ENCODE measurements around the gene NFIB. TPM values are rescaled to one million over a fixed set of nuclear protein-coding genes. Genes with fewer than 3 reads are reported as not detected.

Gene NFIB
- polyA plus RNA-seq, 1 of the 3 experiments (the other 2 are of a cell fraction), result 9.2 TPM

DNA sequence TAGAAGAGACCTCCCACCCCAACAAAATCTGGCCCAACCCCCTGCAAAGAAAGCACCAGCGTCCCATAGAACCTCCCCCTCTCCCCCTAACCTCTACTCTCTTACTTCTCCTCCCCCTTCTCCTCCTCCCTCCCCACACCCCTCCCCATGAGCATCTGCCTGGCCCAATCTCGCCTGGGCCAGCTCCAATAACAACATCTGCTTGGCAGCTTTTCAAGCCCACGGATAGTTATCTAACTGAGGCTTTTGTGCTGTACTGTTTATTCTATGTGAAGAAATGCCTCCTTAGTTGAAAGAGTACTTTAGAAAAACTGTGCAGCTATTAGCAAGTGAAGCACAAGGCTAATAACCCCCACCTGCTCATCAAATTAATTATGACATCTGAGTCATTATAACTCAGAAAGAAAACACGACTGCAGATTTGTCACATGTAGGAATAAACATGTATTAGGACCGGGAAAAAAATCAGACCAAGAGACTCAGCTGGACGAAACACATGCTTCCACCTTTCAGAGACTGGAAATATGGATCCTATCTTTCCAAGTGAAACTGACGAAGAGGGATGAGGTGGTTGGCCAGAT, 42.8 kb downstream of the NFIB start:
- peaks cover 7% of the 10 kb centered on the region for H4K20me1 ChIP-seq (ENCODE audit: insufficient read depth)
- peak overlapping the region; percentile 71 to 98 for H3K27ac ChIP-seq (ENCODE audit: low read depth in 2 of 2, low read length in 1 of 2)
- POLR2A ChIA-PET, result interaction anchor here (0.5 to 1.4 kb wide), 3 partner anchors 36 to 342 kb away, joined by 3 to 4 read pairs (median 4); partner anchors contain the start of gene NFIB
- no peak overlapping the region for H2AFZ ChIP-seq (ENCODE audit: low read depth)
- peak overlapping the region in 1 of 2 experiments; percentile 29; a peak in 2 of 4 replicates for H3K4me3 ChIP-seq (ENCODE audit: low read depth in 2 of 2, low read length in 1 of 2)
- H3F3A ChIP-seq (replicated peaks; ENCODE audit: insufficient read depth), result peaks cover 23% of the 10 kb centered on the region
- TF ChIP-seq FOSL2 (IDR thresholded peaks at IDR 0.05; ENCODE audit: borderline replicate concordance, low read depth) (peak; percentile 54; the same call in 1 of the 2 replicates), RCOR1 (IDR thresholded peaks at IDR 0.05; ENCODE audit: low read length) (peak; percentile 91), CHD2 (IDR thresholded peaks at IDR 0.05; ENCODE audit: low read length, partially characterized antibody) (peak; percentile 38), EZH2phosphoT487 (IDR thresholded peaks at IDR 0.05; ENCODE audit: borderline replicate concordance, low read depth) (no peak), EP300 (IDR thresholded peaks at IDR 0.05; ENCODE audit: borderline replicate concordance in 1 of 2, low read depth in 1 of 2, low read length in 1 of 2) (peak; percentile 50 to 55), FOXM1 (IDR thresholded peaks at IDR 0.05; ENCODE audit: low read depth) (0 out of 2 replicates have a peak, but pooled peaks have one; percentile 10), POLR2AphosphoS5 (IDR thresholded peaks at IDR 0.05; ENCODE audit: low read depth, low read length) (no peak; the same call in none of the 2 replicates), NFIC (IDR thresholded peaks at IDR 0.05; ENCODE audit: borderline replicate concordance) (peak; percentile 96), ELF1 (IDR thresholded peaks at IDR 0.05) (no peak), RXRA (IDR thresholded peaks at IDR 0.05; ENCODE audit: borderline replicate concordance, low read depth) (peak; percentile 41; the same call in 1 of the 2 replicates), MAX (IDR thresholded peaks at IDR 0.05; ENCODE audit: low read depth) (peak; percentile 82; the same call in 1 of the 2 replicates), PBX3 (IDR thresholded peaks at IDR 0.05) (peak; percentile 82), JUND (IDR thresholded peaks at IDR 0.05) (peak; percentile 81), RAD21 (IDR thresholded peaks at IDR 0.05; ENCODE audit: low read length) (peak; percentile 20), TCF12 (IDR thresholded peaks at IDR 0.05) (peak; percentile 89), RFX5 (IDR thresholded peaks at IDR 0.05; ENCODE audit: low read length) (no peak), TAF1 (IDR thresholded peaks at IDR 0.05; ENCODE audit: borderline replicate concordance, low read depth, low read length) (no peak), SIN3A (IDR thresholded peaks at IDR 0.05; ENCODE audit: borderline replicate concordance, low read depth, low read length) (0 out of 2 replicates have a peak, but pooled peaks have one; percentile 13), GATA2 (CRISPR knock-in tag; IDR thresholded peaks at IDR 0.05) (peak; percentile 62), YY1 (IDR thresholded peaks at IDR 0.05; ENCODE audit: low read depth) (peak; percentile 23; the same call in 1 of the 2 replicates), MXI1 (IDR thresholded peaks at IDR 0.05; ENCODE audit: low read depth, low read length) (peak; percentile 95), TEAD4 (IDR thresholded peaks at IDR 0.05; ENCODE audit: borderline replicate concordance, insufficient read depth) (peak; percentile 71; the same call in 1 of the 2 replicates), FOXJ3 (CRISPR knock-in tag; IDR thresholded peaks at IDR 0.05) (peak; percentile 68)
- TF ChIP-seq, protein P1, sequence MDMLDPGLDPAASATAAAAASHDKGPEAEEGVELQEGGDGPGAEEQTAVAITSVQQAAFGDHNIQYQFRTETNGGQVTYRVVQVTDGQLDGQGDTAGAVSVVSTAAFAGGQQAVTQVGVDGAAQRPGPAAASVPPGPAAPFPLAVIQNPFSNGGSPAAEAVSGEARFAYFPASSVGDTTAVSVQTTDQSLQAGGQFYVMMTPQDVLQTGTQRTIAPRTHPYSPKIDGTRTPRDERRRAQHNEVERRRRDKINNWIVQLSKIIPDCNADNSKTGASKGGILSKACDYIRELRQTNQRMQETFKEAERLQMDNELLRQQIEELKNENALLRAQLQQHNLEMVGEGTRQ (IDR thresholded peaks at IDR 0.05; ENCODE audit: borderline replicate concordance, low read depth, low read length), result no peak
- CTCF ChIA-PET, result interaction anchor here (0.9 to 1.9 kb wide), 9 partner anchors 9 to 163 kb away, joined by 3 to 7 read pairs (median 3); no protein-coding TSS in a partner anchor
- peak; percentile 59 for DNase-seq
- H3K4me1 ChIP-seq (ENCODE audit: control insufficient read depth in 1 of 2, insufficient read depth in 2 of 2, low read depth in 1 of 2, low read length in 1 of 2), result peaks cover 49 to 59% of the 10 kb centered on the region in 2 experiments
- H3K36me3 ChIP-seq (replicated peaks in 1 of 2; ENCODE audit: control insufficient read depth in 1 of 2, insufficient read depth in 2 of 2, low read length in 1 of 2), result peaks cover 3 to 5% of the 10 kb centered on the region in 2 experiments
- H3K4me2 ChIP-seq, result peak overlapping the region; percentile 62; the same call in 1 of the 2 replicates
- H3K9ac ChIP-seq, result peak overlapping the region; percentile 20; the same call in 1 of the 2 replicates
- H3K9me2 ChIP-seq, result no peaks in the 10 kb centered on the region
- WGBS (ENCODE audit: low lambda C conversion rate), result 10% methylated on average over 7 of the region's 7 CpGs
- H3K79me2 ChIP-seq (ENCODE audit: insufficient read depth), result peaks cover 76% of the 10 kb centered on the region
- H3K27me3 ChIP-seq (ENCODE audit: insufficient read depth), result no peaks in the 10 kb centered on the region
- no peaks in the 10 kb centered on the region for H3K9me3 ChIP-seq

Measured in SK-N-SH (cell line).